Kidney (tissue), 14 donors: ENCODE measurements around the gene AFG3L2. TPM values are rescaled to one million over a fixed set of nuclear protein-coding genes. Genes with fewer than 3 reads are reported as not detected.

Source experiments
- DNase-seq, 5 donors: peaks; one replicate each; pipeline ENCODE4 v3.0.0-alpha.2; 2013 to 2020
- FAIRE-seq: peaks from 2 replicates; lab custom pipeline; 2012; peaks lifted over from hg19 to GRCh38; lab: Jason Lieb, UNC
- H3K27ac ChIP-seq, 2 donors: one replicate each; pipeline ENCODE4 v1.7.0; 2013; ENCODE audit warnings: low read depth in 2 of 2, low read length in 2 of 2, inconsistent platforms in 1 of 2
- H3K27me3 ChIP-seq: one replicate; pipeline ENCODE4 v1.7.1; 2013; ENCODE audit warnings: low read length, inconsistent platforms; ENCODE audit not compliant: control insufficient read depth, insufficient read depth
- H3K36me3 ChIP-seq, 3 donors: one replicate each; pipeline versions ENCODE4 v1.7.0 to v1.7.1; 2013; ENCODE audit warnings: low read length in 3 of 3, control low read depth in 1 of 3, inconsistent platforms in 1 of 3; ENCODE audit not compliant: insufficient read depth in 3 of 3, control insufficient read depth in 2 of 3
- H3K4me1 ChIP-seq, 3 donors: one replicate each; pipeline versions ENCODE4 v1.7.0 to v1.7.1; 2013; ENCODE audit warnings: low read length in 3 of 3, inconsistent platforms in 1 of 3, low read depth in 1 of 3; ENCODE audit not compliant: control insufficient read depth in 2 of 3, insufficient read depth in 2 of 3
- H3K4me3 ChIP-seq, 3 donors: one replicate each; pipeline versions ENCODE4 v1.7.0 to v1.8.1; 2013; ENCODE audit warnings: low read length in 3 of 3, control low read depth in 1 of 3, inconsistent platforms in 1 of 3
- H3K9ac ChIP-seq, 3 donors: one replicate each; pipeline versions ENCODE4 v1.7.0 to v1.7.1; 2013; ENCODE audit warnings: low read length in 3 of 3, control low read depth in 1 of 3, inconsistent platforms in 1 of 3
- H3K9me3 ChIP-seq, 3 donors: one replicate each; pipeline versions ENCODE4 v1.7.0 to v1.7.1; 2013; ENCODE audit warnings: low read length in 3 of 3, control low read depth in 1 of 3, inconsistent platforms in 1 of 3; ENCODE audit not compliant: control insufficient read depth in 2 of 3, insufficient read depth in 1 of 3
- CTCF ChIP-seq: IDR thresholded peaks from 3 replicates; pipeline ENCODE4 v1.5.1; 2012; ENCODE audit warnings: mild to moderate bottlenecking, moderate library complexity, borderline replicate concordance; ENCODE audit not compliant: insufficient read depth; ENCODE audit errors: extremely low read depth
- intact Hi-C: fragments of 100-400 bp; cut with DNase I; formaldehyde crosslinking; loops from one replicate; pipeline ENCODE4 v1.11.1; 2022
- polyA plus RNA-seq: library from polyadenylated mRNA; stranded (reverse); fragments of 350-450 nt; fragmentation: Illumina TruSeq; extraction: RNeasy Lipid Tissue Mini Kit (QIAGEN cat#74804); gene quantifications from one replicate; pipeline ENCODE4 v1.2.3, GENCODE V29; 2014; ENCODE audit warnings: low read depth, low replicate concordance; ENCODE audit not compliant: insufficient read depth
- total RNA-seq: library from RNA; stranded (reverse); fragmentation: NEBNext Ultra II Directional; extraction: Animal tissue kit (Norgen Biotek cat#: 25700); gene quantifications from one replicate; pipeline ENCODE4 v1.2.1, GENCODE V29; 2021
- donor health status: control.
- donor health status: control.
- donor health status: control.
- donor health status: control.
- donor health status: control.
- donor health status: DM: yes; HTN: yes; CAD: no.
- donor health status: Normal renal cell carcinoma (clear cell type).

The AFG3L2 gene
- total and polyA plus RNA-seq, 2 donors from 2014 or later, result 55.9 to 62.7 TPM

- no peak for TF ChIP-seq CTCF
- no peak overlapping the region for H3K27ac ChIP-seq
- H3K4me3 ChIP-seq, result no peak overlapping the region
- H3K4me1 ChIP-seq, result peaks cover 0 to 6% (median 4%) of the 10 kb centered on the region in 3 donors
- no peak overlapping the region for H3K9ac ChIP-seq
- H3K36me3 ChIP-seq, result peaks cover 2 to 38% (median 17%) of the 10 kb centered on the region in 3 donors
- FAIRE-seq (no peak), DNase-seq (peak in 2 of 5 donors; percentile 22 to 26)
- H3K9me3 ChIP-seq, result no peaks in the 10 kb centered on the region
- H3K27me3 ChIP-seq, result no peaks in the 10 kb centered on the region
- intact Hi-C loops, result no loop called here
Observed at GRCh38 chr18:12336171-12336613, 40.8 kb downstream of the AFG3L2 start.

- no peaks in the 10 kb centered on the region for H3K27me3 ChIP-seq
- no peak overlapping the region for H3K9ac ChIP-seq
- H3K36me3 ChIP-seq, result peaks cover 4 to 38% (median 19%) of the 10 kb centered on the region in 3 donors
- no peak overlapping the region for H3K4me3 ChIP-seq
- H3K27ac ChIP-seq, result no peak overlapping the region
- FAIRE-seq (no peak), DNase-seq (no peak)
- no peak for TF ChIP-seq CTCF
- H3K9me3 ChIP-seq, result no peaks in the 10 kb centered on the region
- H3K4me1 ChIP-seq, result peaks cover 0 to 12% (median 8%) of the 10 kb centered on the region in 3 donors
- intact Hi-C loops, result no loop called here
Observed at GRCh38 chr18:12335503-12335902, 41.5 kb downstream of the AFG3L2 start.

GRCh38 chr18:12334863-12335262 is 42.2 kb downstream of the AFG3L2 start:
- H3K9me3 ChIP-seq, result no peaks in the 10 kb centered on the region
- no peaks in the 10 kb centered on the region for H3K27me3 ChIP-seq
- no peak for TF ChIP-seq CTCF
- no peak overlapping the region for H3K27ac ChIP-seq
- H3K4me1 ChIP-seq, result peaks cover 0 to 12% (median 8%) of the 10 kb centered on the region in 3 donors
- H3K4me3 ChIP-seq, result no peak overlapping the region
- DNase-seq, result no peak
- intact Hi-C loops, result no loop called here
- no peak overlapping the region for H3K9ac ChIP-seq
- H3K36me3 ChIP-seq, result peaks cover 4 to 31% (median 15%) of the 10 kb centered on the region in 3 donors
- no peak for FAIRE-seq

GRCh38 chr18:12334366-12334808 is 42.6 kb downstream of the AFG3L2 start:
- Histone ChIP-seq H3K4me1 (peaks cover 0 to 12% (median 8%) of the 10 kb centered on the region in 3 donors), H3K36me3 (peaks cover 4 to 32% (median 15%) of the 10 kb centered on the region in 3 donors), H3K9me3 (no peaks in the 10 kb centered on the region), H3K27ac (no peak overlapping the region), H3K4me3 (no peak overlapping the region), H3K27me3 (no peaks in the 10 kb centered on the region), H3K9ac (no peak overlapping the region)
- FAIRE-seq (no peak), DNase-seq (no peak)
- intact Hi-C loops, result no loop called here
- TF ChIP-seq CTCF, result no peak
